Esophagus muscularis mucosa (tissue), 4 donors: ENCODE data around the gene SH3BP5.

ENCODE experiments used
- CTCF ChIP-seq, 3 experiments: fragments of 200-600 bp in 2 of 3; fragments of 450-650 bp in 1 of 3; sonication (generic) in 2 of 3; IDR thresholded peaks; one replicate each; pipeline ENCODE4 v1.5.1; 2017 to 2019; ENCODE audit warnings: antibody characterized with exemption in 3 of 3, mild to moderate bottlenecking in 2 of 3, moderate library complexity in 1 of 3
- EP300 ChIP-seq: sonication (generic); formaldehyde crosslinking; IDR thresholded peaks from one replicate; pipeline ENCODE4 v1.6.1; 2017; ENCODE audit warnings: antibody characterized with exemption
- POLR2A ChIP-seq: fragments of 450-650 bp; IDR thresholded peaks from one replicate; pipeline ENCODE4 v1.6.1; 2017; ENCODE audit warnings: antibody characterized with exemption, moderate library complexity, mild to moderate bottlenecking, low read depth

- TF ChIP-seq CTCF (IDR thresholded peaks at IDR 0.05) (no peak), POLR2A (no peak), EP300 (no peak)
Measured at GRCh38 chr3:15355086-15355485, 22.7 kb upstream of the SH3BP5 start.
